ENCODE results near the gene ZG16B.

Gene ZG16B

GRCh38 chr16:2846511-2847310 is 16.6 kb downstream of the ZG16B start:
- ChIA-PET CTCF (no interaction called here), POLR2A (no interaction called here)
- TF ChIP-seq, protein P1, sequence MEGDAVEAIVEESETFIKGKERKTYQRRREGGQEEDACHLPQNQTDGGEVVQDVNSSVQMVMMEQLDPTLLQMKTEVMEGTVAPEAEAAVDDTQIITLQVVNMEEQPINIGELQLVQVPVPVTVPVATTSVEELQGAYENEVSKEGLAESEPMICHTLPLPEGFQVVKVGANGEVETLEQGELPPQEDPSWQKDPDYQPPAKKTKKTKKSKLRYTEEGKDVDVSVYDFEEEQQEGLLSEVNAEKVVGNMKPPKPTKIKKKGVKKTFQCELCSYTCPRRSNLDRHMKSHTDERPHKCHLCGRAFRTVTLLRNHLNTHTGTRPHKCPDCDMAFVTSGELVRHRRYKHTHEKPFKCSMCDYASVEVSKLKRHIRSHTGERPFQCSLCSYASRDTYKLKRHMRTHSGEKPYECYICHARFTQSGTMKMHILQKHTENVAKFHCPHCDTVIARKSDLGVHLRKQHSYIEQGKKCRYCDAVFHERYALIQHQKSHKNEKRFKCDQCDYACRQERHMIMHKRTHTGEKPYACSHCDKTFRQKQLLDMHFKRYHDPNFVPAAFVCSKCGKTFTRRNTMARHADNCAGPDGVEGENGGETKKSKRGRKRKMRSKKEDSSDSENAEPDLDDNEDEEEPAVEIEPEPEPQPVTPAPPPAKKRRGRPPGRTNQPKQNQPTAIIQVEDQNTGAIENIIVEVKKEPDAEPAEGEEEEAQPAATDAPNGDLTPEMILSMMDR (IDR thresholded peaks at IDR 0.05; ENCODE audit: control extremely low read depth, extremely low read depth, low read depth, missing control alignments): no peak
- no peak for DNase-seq (ENCODE audit: extremely low spot score)

DNA sequence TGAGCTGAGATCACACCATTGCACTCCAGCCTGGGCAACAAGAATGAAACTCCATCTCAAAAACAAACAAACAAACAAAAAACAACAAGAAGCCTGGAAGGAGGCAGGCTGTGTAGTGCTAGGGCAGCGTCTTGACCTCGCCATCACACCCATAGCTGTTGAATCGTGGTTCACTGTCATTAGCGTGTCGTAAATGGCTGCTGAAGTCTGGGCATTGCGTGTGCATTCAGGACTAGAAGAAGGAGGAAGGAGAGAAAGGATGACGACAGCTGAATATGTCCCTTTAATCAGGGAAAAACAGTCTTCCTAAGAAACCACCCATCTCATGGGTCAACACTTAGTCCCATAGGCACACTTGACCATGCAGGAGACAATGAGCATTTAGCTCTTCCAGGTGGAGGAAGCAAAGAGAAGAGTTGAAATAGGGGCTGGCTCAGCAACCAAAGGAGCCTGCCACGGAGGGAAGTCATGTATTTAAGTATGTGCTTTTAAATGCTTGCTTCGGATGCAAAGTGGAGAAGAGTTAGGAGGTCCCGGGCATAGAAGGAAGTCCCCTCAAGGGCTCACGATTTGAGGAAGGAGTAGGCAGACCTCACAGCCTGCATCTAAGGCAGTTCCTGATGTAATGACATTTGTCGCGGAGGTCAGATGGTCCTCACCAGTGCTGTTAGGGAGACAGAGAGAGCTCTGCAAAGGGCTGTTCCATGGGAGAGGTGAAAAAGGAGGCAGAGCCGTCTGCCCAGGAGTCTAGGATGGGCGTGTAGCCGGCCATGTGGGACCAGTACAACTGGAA is 19.0 kb downstream of the ZG16B start:
- POLR2A ChIA-PET: no interaction called here
- DNase-seq (ENCODE audit: extremely low spot score): no peak
- TF ChIP-seq, protein P1 (IDR thresholded peaks at IDR 0.05; ENCODE audit: control extremely low read depth, extremely low read depth, low read depth, missing control alignments): no peak
- CTCF ChIA-PET: interaction anchor here (1.2 to 3.9 kb wide), 2 partner anchors 9 to 10 kb away, joined by 3 to 14 read pairs; partner anchors contain the start of gene PRSS22

DNA sequence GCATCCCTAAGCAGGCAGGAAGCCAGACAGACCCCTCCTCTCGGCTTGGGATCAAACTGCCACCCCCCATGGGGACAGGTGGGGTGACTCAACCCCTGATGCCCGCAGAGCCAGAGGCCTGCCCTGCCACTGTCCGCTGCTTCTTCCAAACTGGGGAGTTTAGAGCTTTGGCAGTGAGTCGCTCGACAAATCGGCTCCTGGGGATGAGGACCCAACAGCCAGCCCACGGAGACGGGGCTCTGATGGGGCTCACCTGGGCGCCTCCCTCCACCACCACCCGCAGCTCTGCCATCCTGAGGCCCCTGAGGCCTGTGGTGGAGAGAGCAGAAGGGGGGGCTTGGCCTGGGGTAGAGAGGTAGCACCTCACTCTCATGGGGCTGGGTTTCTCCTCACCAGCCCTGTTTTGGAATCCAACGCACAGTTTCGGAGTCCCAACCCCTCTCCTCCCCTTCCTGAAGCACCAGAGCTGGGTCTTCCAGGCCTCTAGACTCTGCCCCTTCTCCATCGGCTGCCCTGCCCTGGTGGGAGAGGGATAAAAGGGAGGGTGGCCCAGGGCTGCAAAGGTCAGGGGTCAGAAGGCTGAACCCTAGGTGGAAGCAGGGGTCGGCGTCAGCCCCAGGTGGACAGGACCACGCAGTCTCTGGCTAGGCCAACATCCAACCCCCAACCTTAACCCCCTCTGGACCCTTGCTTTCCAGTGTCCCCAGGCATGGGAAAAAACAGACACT is 22.1 kb downstream of the ZG16B start:
- ChIA-PET CTCF (interaction anchor here (1.1 kb wide), 1 partner anchor 13 kb away, joined by 4 read pairs; no protein-coding TSS in a partner anchor), POLR2A (no interaction called here)
- DNase-seq (ENCODE audit: extremely low spot score): no peak
- TF ChIP-seq, protein P1 (IDR thresholded peaks at IDR 0.05; ENCODE audit: control extremely low read depth, extremely low read depth, low read depth, missing control alignments): no peak

- ChIA-PET POLR2A (interaction anchor here (0.6 kb wide), 1 partner anchor 73 kb away, joined by 6 read pairs; no protein-coding TSS in a partner anchor), CTCF (interaction anchor here (0.8 to 2.9 kb wide), 5 partner anchors 14 to 74 kb away, joined by 3 to 11 read pairs (median 4); no protein-coding TSS in a partner anchor)
- TF ChIP-seq, protein P1 (IDR thresholded peaks at IDR 0.05; ENCODE audit: control extremely low read depth, extremely low read depth, low read depth, missing control alignments): no peak
- no peak for DNase-seq (ENCODE audit: extremely low spot score)
Observed at GRCh38 chr16:2852731-2853507, 22.8 kb downstream of the ZG16B start.

DNA sequence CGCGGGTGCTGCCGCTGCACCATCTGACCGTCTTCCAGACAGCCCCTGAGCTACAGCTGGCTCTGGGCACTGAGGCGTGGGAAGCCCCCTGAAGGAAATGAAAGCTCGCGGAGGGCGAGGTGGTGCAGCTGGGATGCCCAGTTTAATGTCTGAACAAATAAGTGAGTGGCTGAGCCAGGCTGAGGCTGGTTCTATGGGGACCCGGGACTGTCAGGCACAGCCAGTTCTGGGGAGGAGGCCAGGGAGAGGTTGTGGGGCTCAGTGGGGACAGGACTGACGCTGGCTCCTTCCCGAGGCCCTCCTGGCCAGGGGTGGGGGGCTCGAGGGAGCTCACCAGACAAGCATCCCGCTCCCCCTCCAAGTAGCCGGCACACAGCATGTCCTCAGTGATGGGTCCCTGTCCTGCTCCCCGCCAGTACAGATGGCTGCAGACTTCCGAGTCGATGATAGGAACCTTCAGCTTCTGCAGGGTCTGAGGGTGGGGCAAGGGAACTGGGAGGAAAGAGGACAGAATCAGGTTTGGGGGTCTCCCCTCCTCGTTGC is 23.5 kb downstream of the ZG16B start:
- DNase-seq (ENCODE audit: extremely low spot score): no peak
- TF ChIP-seq, protein P1 (IDR thresholded peaks at IDR 0.05; ENCODE audit: control extremely low read depth, extremely low read depth, low read depth, missing control alignments): no peak
- ChIA-PET CTCF (interaction anchor here (0.8 to 2.9 kb wide), 7 partner anchors 9 to 73 kb away, joined by 3 to 11 read pairs (median 5); no protein-coding TSS in a partner anchor), POLR2A (interaction anchor here (0.6 kb wide), 1 partner anchor 72 kb away, joined by 6 read pairs; no protein-coding TSS in a partner anchor)

Data from GM10248 (cell line).